IMR-90 (cell line): ENCODE data around the gene PBX4. TPM values are rescaled to one million over a fixed set of nuclear protein-coding genes. Genes with fewer than 3 reads are reported as not detected.

Experiments used
- ATAC-seq: fragments of 200-7000 bp; cut with Tn5 transposase; 2 replicates; pipeline ENCODE4 v1.9.1; 2020; ENCODE audit warnings: low read depth, mild to moderate bottlenecking, moderate library complexity
- BruUV-seq: library from RNA; stranded (reverse); fragments of 400-500 nt; replicated peaks from 2 replicates; lab custom pipeline; 2021; lab: Mats Ljungman, UMichigan
- CTCF ChIA-PET: fragments of 300-600 bp; formaldehyde crosslinking; extraction: SDS; loops from one replicate; lab custom pipeline; 2021; ENCODE audit warnings: antibody characterized with exemption; lab: Yijun Ruan, JAX
- POLR2A ChIA-PET: fragments of 300-600 bp; sonication (Branson Sonifier 250); formaldehyde crosslinking; loops from one replicate; lab custom pipeline; 2022; ENCODE audit warnings: antibody characterized with exemption; ENCODE audit not compliant: unreplicated experiment; lab: Charles Lee
- DNase-seq: peaks from one replicate; pipeline ENCODE4 v3.0.0; 2013
- H2AFZ ChIP-seq: replicated peaks from 2 replicates; pipeline ENCODE3; 2013; ENCODE audit warnings: low read length, mild to moderate bottlenecking; ENCODE audit not compliant: poor library complexity
- H2AK5ac ChIP-seq: 2 replicates; pipeline ENCODE4 v1.6.1; 2013; ENCODE audit warnings: low read depth, low read length, inconsistent platforms
- H2AK9ac ChIP-seq: replicated peaks from 2 replicates; pipeline ENCODE3; 2013; ENCODE audit warnings: mild to moderate bottlenecking, low read depth, low read length, moderate library complexity; ENCODE audit not compliant: poor library complexity
- H2BK120ac ChIP-seq: 2 replicates; pipeline ENCODE4 v1.6.1; 2013; ENCODE audit warnings: low read depth, low read length, inconsistent platforms
- H2BK15ac ChIP-seq: 3 replicates; pipeline ENCODE4 v1.6.1; 2013; ENCODE audit warnings: low read depth, low read length, inconsistent platforms
- H2BK20ac ChIP-seq: 2 replicates; pipeline ENCODE4 v1.6.1; 2013; ENCODE audit warnings: low read depth, mild to moderate bottlenecking, inconsistent platforms, low read length, moderate library complexity
- H2BK5ac ChIP-seq: 2 replicates; pipeline ENCODE4 v1.6.1; 2013; ENCODE audit warnings: mild to moderate bottlenecking, low read depth, low read length, inconsistent platforms; ENCODE audit not compliant: poor library complexity, severe bottlenecking
- H3K14ac ChIP-seq: replicated peaks from 2 replicates; pipeline ENCODE4 v1.6.1; 2013; ENCODE audit warnings: low read depth, low read length, inconsistent platforms
- H3K18ac ChIP-seq: 2 replicates; pipeline ENCODE4 v1.6.1; 2013; ENCODE audit warnings: low read depth, low read length, control low read depth
- H3K23ac ChIP-seq: 2 replicates; pipeline ENCODE4 v1.6.1; 2013; ENCODE audit warnings: low read depth, low read length, inconsistent platforms
- H3K27ac ChIP-seq: 2 replicates; pipeline ENCODE4 v1.5.1; 2013; ENCODE audit warnings: mild to moderate bottlenecking, control low read depth, low read length; ENCODE audit not compliant: insufficient read depth
- H3K27me3 ChIP-seq: 2 replicates; pipeline ENCODE4 v1.6.1; 2013; ENCODE audit warnings: low read length; ENCODE audit not compliant: control insufficient read depth, insufficient read depth
- H3K36me3 ChIP-seq: 2 replicates; pipeline ENCODE4 v1.6.1; 2013; ENCODE audit warnings: low read length, mixed read lengths; ENCODE audit not compliant: control insufficient read depth, insufficient read depth
- H3K4ac ChIP-seq: 2 replicates; pipeline ENCODE4 v1.6.1; 2013; ENCODE audit warnings: low read depth, low read length, inconsistent platforms
- H3K4me1 ChIP-seq: 2 replicates; pipeline ENCODE4 v1.6.1; 2013; ENCODE audit warnings: low read length, mixed read lengths; ENCODE audit not compliant: control insufficient read depth, insufficient read depth
- H3K4me2 ChIP-seq: 2 replicates; pipeline ENCODE4 v1.6.1; 2013; ENCODE audit warnings: low read depth, mild to moderate bottlenecking, control low read depth, low read length, moderate library complexity
- H3K4me3 ChIP-seq: 2 replicates; pipeline ENCODE4 v1.5.1; 2013; ENCODE audit warnings: low read depth, mild to moderate bottlenecking, control low read depth, low read length, moderate library complexity; ENCODE audit not compliant: insufficient read depth
- H3K56ac ChIP-seq: 2 replicates; pipeline ENCODE4 v1.6.1; 2013; ENCODE audit warnings: low read length, inconsistent platforms; ENCODE audit not compliant: insufficient read depth; ENCODE audit errors: extremely low read depth
- H3K79me1 ChIP-seq, 2 experiments: 2 replicates each; pipeline ENCODE4 v1.6.1; 2013; ENCODE audit warnings: low read length in 2 of 2, inconsistent platforms in 1 of 2, low read depth in 1 of 2
- H3K9ac ChIP-seq: 2 replicates; pipeline ENCODE4 v1.6.1; 2013; ENCODE audit warnings: low read depth, low read length, control low read depth
- H3K9me1 ChIP-seq: 2 replicates; pipeline ENCODE4 v1.6.1; 2013; ENCODE audit warnings: low read length, inconsistent platforms; ENCODE audit not compliant: insufficient read depth
- H3K9me3 ChIP-seq: 2 replicates; pipeline ENCODE4 v1.6.1; 2013; ENCODE audit warnings: low read length; ENCODE audit not compliant: control insufficient read depth, insufficient read depth
- H4K20me1 ChIP-seq: 2 replicates; pipeline ENCODE4 v1.6.1; 2013; ENCODE audit warnings: low read length, inconsistent platforms; ENCODE audit not compliant: insufficient read depth
- H4K5ac ChIP-seq: 2 replicates; pipeline ENCODE4 v1.6.1; 2013; ENCODE audit warnings: mild to moderate bottlenecking, low read depth, low read length, control low read depth
- H4K8ac ChIP-seq, 2 experiments: 2 replicates each; pipeline ENCODE4 v1.6.1; 2013; ENCODE audit warnings: low read depth in 2 of 2, low read length in 2 of 2, control low read depth in 1 of 2, inconsistent platforms in 1 of 2
- H4K91ac ChIP-seq: 2 replicates; pipeline ENCODE4 v1.6.1; 2013; ENCODE audit warnings: low read depth, low read length, inconsistent platforms; ENCODE audit not compliant: insufficient read depth
- BHLHE40 ChIP-seq: fragments of 150-350 bp; IDR thresholded peaks from 2 replicates; pipeline ENCODE4 v1.6.1; 2016; ENCODE audit warnings: mild to moderate bottlenecking, low read depth, low read length
- CEBPB ChIP-seq: IDR thresholded peaks from 2 replicates; pipeline ENCODE4 v1.6.1; 2012; ENCODE audit warnings: low read depth, low read length, improper control_type of control experiment
- WGBS, 2 experiments: methylation state at CpG; one replicate each; pipeline versions ENCODE4 v1.1.5 to v1.1.7; 2013; ENCODE audit warnings: missing lambda C conversion rate in 2 of 2; ENCODE audit not compliant: insufficient read length in 1 of 2; ENCODE audit errors: extremely low coverage in 2 of 2; 5-methylcytosine and 5-hydroxymethylcytosine counted together
- dilution Hi-C: fragments of 300-500 bp; cut with HindIII; formaldehyde crosslinking; loops from one replicate; pipeline ENCODE4 v1.14.3; 2018; ENCODE audit warnings: low sequenced_read_pairs; ENCODE audit not compliant: unreplicated experiment
- in situ Hi-C: fragments of 300-500 bp; cut with MboI; formaldehyde crosslinking; loops from 3 replicates; pipeline ENCODE4 v1.14.3; 2019; ENCODE audit warnings: low sequenced_read_pairs, inconsistent platforms, mixed read lengths
- intact Hi-C: fragments of 100-400 bp; cut with micrococcal nuclease; formaldehyde crosslinking; loops from 2 replicates; pipeline ENCODE4 v1.10.0; 2022
- polyA plus RNA-seq, 3 experiments: library from polyadenylated mRNA; depleted of rRNA; stranded (reverse); fragments of >200 nt; gene quantifications; 2 replicates each; pipeline ENCODE4 v1.2.3, GENCODE V29; 2012; ENCODE audit warnings: low replicate concordance in 1 of 3
- total RNA-seq: library from RNA; depleted of rRNA; stranded (reverse); fragments of >200 nt; gene quantifications from 2 replicates; pipeline ENCODE4 v1.2.3, GENCODE V29; 2012

The PBX4 gene
- total and polyA plus RNA-seq, 2 of the 4 experiments (the other 2 are of a cell fraction) = 0.90 to 2.9 TPM

- ATAC-seq (peak; percentile 38), DNase-seq (no peak)
- peak within 1 kb of the TSS; percentile 26; the same call in 1 of the 2 replicates for H3K4me2 ChIP-seq
- no peaks in the 10 kb centered on the region for H3K4me1 ChIP-seq
- H3K27me3 ChIP-seq = no peaks in the 10 kb centered on the region; the same call in 1 of the 2 replicates
- H2AK5ac ChIP-seq = 0 out of 2 replicates have a peak within 1 kb of the TSS, but pooled peaks have one; percentile 39
- H2BK15ac ChIP-seq = no peak within 1 kb of the TSS
- no TSS peak for BruUV-seq
- H4K91ac ChIP-seq = no peak within 1 kb of the TSS
- H4K20me1 ChIP-seq = no peaks in the 10 kb centered on the region
- H2AFZ ChIP-seq = peak within 1 kb of the TSS; percentile 84
- peak within 1 kb of the TSS; percentile 42 for H2AK9ac ChIP-seq
- POLR2A ChIA-PET = no interaction called here
- no peak within 1 kb of the TSS for H3K23ac ChIP-seq
- in situ Hi-C loops (loop anchor here (25.0 kb wide), 1 partner anchor 241 kb away; no protein-coding TSS in a partner anchor), dilution Hi-C loops (no loop called here), intact Hi-C loops (no loop called here)
- no peak within 1 kb of the TSS for H4K8ac ChIP-seq
- no peak within 1 kb of the TSS for H2BK120ac ChIP-seq
- H3K14ac ChIP-seq = no peak within 1 kb of the TSS
- WGBS, 2 experiments = 9% methylated on average over 44 of the region's 87 CpGs; no CpG with 5 or more reads in 1 of the 2 experiments
- H3K4me3 ChIP-seq = no peak within 1 kb of the TSS
- no peak within 1 kb of the TSS for H3K27ac ChIP-seq
- H3K9me3 ChIP-seq = no peaks in the 10 kb centered on the region
- H3K79me1 ChIP-seq = no peaks in the 10 kb centered on the region
- no peak within 1 kb of the TSS for H3K18ac ChIP-seq
- H3K9me1 ChIP-seq = peaks cover 3% of the 10 kb centered on the region; the same call in 1 of the 2 replicates
- H4K5ac ChIP-seq = no peak within 1 kb of the TSS
- no peak within 1 kb of the TSS for H3K9ac ChIP-seq
- no peak within 1 kb of the TSS for H3K4ac ChIP-seq
- TF ChIP-seq BHLHE40 (peak; percentile 18; the same call in 1 of the 2 replicates), CEBPB (no peak)
- CTCF ChIA-PET = interaction anchor here (0.6 kb wide), 1 partner anchor 33 kb away, joined by 3 read pairs; no protein-coding TSS in a partner anchor
- no peak within 1 kb of the TSS for H3K56ac ChIP-seq
- H3K36me3 ChIP-seq = peaks cover 17% of the 10 kb centered on the region
- no peak within 1 kb of the TSS for H2BK5ac ChIP-seq
- no peak within 1 kb of the TSS for H2BK20ac ChIP-seq
Observed at GRCh38 chr19:19627621-19628500, 9.4 kb upstream of the PBX4 start, which contains the start of gene LPAR2. TSS of gene LPAR2 (minus strand) at chr19:19628220. CDS start at chr19:19627275, 945 bp downstream.
